ENCODE measurements around the gene POLR2L. TPM values are rescaled to one million over a fixed set of nuclear protein-coding genes. Genes with fewer than 3 reads are reported as not detected.
A peak's percentile ranks its signal among the peaks of the same experiment; 100 is the strongest.

Gene POLR2L
- total and polyA plus RNA-seq, 2 of the 13 experiments (the other 11 are each of a cell fraction or from before 2014, with no cell fraction given): 104 to 114 TPM

DNA sequence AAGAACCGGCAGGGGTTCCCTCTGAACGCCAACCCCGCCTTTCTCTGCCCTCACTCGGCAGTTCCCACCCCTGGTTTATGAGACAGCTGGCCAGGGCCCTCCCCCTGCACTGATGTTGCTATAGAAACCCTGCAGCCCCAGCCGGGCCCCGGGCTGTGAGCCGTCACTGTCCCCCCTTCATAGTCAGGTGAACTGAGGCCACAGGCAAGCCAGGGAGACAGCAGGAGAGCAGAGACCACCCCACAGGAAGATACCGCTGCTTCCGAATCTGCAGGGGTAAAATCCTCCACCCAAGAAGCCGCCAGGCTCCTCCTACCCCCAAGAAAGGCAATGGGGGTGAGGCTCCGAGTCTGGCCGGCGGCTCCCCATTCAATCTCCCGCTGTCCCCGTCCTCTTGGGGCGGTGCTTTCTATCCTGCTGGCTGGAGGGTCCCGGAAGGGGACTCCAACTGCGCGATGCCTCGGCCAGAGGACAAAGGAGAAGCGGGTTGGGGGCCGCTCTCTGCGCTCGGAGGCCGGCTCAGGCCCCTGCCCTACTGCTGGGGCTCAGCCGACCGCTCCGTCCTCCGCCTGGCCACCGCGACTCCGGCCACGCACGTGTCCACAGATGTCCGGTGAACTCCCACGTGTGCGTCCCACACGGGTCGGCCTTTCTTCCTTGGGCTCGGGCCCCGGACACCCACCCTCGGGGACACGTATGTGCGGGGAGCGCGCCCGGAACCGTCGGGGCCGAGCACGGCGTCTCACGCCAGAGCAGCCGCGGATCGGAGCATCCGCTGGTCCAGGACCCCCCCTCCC is 44.8 kb downstream of the POLR2L start (continued):
- TF ChIP-seq, protein P1, sequence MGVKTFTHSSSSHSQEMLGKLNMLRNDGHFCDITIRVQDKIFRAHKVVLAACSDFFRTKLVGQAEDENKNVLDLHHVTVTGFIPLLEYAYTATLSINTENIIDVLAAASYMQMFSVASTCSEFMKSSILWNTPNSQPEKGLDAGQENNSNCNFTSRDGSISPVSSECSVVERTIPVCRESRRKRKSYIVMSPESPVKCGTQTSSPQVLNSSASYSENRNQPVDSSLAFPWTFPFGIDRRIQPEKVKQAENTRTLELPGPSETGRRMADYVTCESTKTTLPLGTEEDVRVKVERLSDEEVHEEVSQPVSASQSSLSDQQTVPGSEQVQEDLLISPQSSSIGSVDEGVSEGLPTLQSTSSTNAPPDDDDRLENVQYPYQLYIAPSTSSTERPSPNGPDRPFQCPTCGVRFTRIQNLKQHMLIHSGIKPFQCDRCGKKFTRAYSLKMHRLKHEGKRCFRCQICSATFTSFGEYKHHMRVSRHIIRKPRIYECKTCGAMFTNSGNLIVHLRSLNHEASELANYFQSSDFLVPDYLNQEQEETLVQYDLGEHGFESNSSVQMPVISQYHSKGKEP (CRISPR knock-in tag; IDR thresholded peaks at IDR 0.05): no peak
- TF ChIP-seq ZBTB42 (CRISPR knock-in tag; IDR thresholded peaks at IDR 0.05) (0 out of 2 replicates have a peak, but pooled peaks have one; percentile 62), ZNF232 (CRISPR knock-in tag; IDR thresholded peaks at IDR 0.05; ENCODE audit: borderline replicate concordance) (no peak), ZBTB20 (CRISPR knock-in tag; IDR thresholded peaks at IDR 0.05; ENCODE audit: borderline replicate concordance, low read depth) (peak; percentile 51; the same call in 1 of the 2 replicates), ZNF75D (CRISPR knock-in tag; IDR thresholded peaks at IDR 0.05; ENCODE audit: borderline replicate concordance) (no peak), POLR2AphosphoS5 (IDR thresholded peaks at IDR 0.05; ENCODE audit: low read depth, low read length) (no peak), CREM (IDR thresholded peaks at IDR 0.05) (no peak), CREM (CRISPR knock-in tag; IDR thresholded peaks at IDR 0.05) (no peak), TGIF2 (CRISPR knock-in tag; IDR thresholded peaks at IDR 0.05) (peak; percentile 25; the same call in 1 of the 2 replicates), NR2F2 (IDR thresholded peaks at IDR 0.05; ENCODE audit: borderline replicate concordance, low read depth) (no peak; the same call in 1 of the 2 replicates), EP300 (IDR thresholded peaks at IDR 0.05; ENCODE audit: low read depth in 2 of 2, low read length in 2 of 2) (no peak), EP300 (CRISPR knock-in tag; IDR thresholded peaks at IDR 0.05; ENCODE audit: borderline replicate concordance) (no peak), CBFB (CRISPR knock-in tag; IDR thresholded peaks at IDR 0.05) (no peak; the same call in 1 of the 2 replicates), ZNF598 (CRISPR knock-in tag; IDR thresholded peaks at IDR 0.05; ENCODE audit: borderline replicate concordance) (no peak), GFI1 (CRISPR knock-in tag; IDR thresholded peaks at IDR 0.05; ENCODE audit: borderline replicate concordance) (no peak), CEBPG (CRISPR knock-in tag; IDR thresholded peaks at IDR 0.05) (no peak), SRSF1 (optimal IDR thresholded peaks at IDR 0.05; ENCODE audit: low read depth, low read length) (no peak), PITX1 (CRISPR knock-in tag; IDR thresholded peaks at IDR 0.05) (no peak), REXO4 (CRISPR knock-in tag; IDR thresholded peaks at IDR 0.05; ENCODE audit: borderline replicate concordance) (no peak), SIN3B (IDR thresholded peaks at IDR 0.05; ENCODE audit: low read length) (no peak), ZFX (CRISPR knock-in tag; IDR thresholded peaks at IDR 0.05; ENCODE audit: low read depth) (peak; percentile 71)
- TF ChIP-seq, protein P2, sequence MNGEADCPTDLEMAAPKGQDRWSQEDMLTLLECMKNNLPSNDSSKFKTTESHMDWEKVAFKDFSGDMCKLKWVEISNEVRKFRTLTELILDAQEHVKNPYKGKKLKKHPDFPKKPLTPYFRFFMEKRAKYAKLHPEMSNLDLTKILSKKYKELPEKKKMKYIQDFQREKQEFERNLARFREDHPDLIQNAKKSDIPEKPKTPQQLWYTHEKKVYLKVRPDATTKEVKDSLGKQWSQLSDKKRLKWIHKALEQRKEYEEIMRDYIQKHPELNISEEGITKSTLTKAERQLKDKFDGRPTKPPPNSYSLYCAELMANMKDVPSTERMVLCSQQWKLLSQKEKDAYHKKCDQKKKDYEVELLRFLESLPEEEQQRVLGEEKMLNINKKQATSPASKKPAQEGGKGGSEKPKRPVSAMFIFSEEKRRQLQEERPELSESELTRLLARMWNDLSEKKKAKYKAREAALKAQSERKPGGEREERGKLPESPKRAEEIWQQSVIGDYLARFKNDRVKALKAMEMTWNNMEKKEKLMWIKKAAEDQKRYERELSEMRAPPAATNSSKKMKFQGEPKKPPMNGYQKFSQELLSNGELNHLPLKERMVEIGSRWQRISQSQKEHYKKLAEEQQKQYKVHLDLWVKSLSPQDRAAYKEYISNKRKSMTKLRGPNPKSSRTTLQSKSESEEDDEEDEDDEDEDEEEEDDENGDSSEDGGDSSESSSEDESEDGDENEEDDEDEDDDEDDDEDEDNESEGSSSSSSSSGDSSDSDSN (CRISPR knock-in tag; IDR thresholded peaks at IDR 0.05): peak; percentile 55; the same call in 1 of the 2 replicates
- TF ChIP-seq, protein P3, sequence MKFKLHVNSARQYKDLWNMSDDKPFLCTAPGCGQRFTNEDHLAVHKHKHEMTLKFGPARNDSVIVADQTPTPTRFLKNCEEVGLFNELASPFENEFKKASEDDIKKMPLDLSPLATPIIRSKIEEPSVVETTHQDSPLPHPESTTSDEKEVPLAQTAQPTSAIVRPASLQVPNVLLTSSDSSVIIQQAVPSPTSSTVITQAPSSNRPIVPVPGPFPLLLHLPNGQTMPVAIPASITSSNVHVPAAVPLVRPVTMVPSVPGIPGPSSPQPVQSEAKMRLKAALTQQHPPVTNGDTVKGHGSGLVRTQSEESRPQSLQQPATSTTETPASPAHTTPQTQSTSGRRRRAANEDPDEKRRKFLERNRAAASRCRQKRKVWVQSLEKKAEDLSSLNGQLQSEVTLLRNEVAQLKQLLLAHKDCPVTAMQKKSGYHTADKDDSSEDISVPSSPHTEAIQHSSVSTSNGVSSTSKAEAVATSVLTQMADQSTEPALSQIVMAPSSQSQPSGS (CRISPR knock-in tag; IDR thresholded peaks at IDR 0.05): no peak; the same call in 1 of the 2 replicates
- TF ChIP-seq, protein P4, sequence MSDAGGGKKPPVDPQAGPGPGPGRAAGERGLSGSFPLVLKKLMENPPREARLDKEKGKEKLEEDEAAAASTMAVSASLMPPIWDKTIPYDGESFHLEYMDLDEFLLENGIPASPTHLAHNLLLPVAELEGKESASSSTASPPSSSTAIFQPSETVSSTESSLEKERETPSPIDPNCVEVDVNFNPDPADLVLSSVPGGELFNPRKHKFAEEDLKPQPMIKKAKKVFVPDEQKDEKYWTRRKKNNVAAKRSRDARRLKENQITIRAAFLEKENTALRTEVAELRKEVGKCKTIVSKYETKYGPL (CRISPR knock-in tag; IDR thresholded peaks at IDR 0.05): no peak
- TF ChIP-seq, protein P5, sequence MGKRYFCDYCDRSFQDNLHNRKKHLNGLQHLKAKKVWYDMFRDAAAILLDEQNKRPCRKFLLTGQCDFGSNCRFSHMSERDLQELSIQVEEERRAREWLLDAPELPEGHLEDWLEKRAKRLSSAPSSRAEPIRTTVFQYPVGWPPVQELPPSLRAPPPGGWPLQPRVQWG (CRISPR knock-in tag; IDR thresholded peaks at IDR 0.05; ENCODE audit: borderline replicate concordance, low read depth): no peak
